HG03159 (cell line): ENCODE measurements around the gene PCDH10.
"Not testable (repeated sequence)": the region's sequence is repeated elsewhere in the genome, so short reads cannot be mapped to it uniquely, and the experiment has no call there.

Experiments used
- ATAC-seq: cut with Tn5 transposase; IDR thresholded peaks from one replicate; pipeline ENCODE4 v1.9.1; 2021; ENCODE audit warnings: mild to moderate bottlenecking, moderate library complexity; ENCODE audit not compliant: unreplicated experiment

The PCDH10 gene

GRCh38 chr4:133233922-133234321 lies 84.8 kb downstream of the PCDH10 start:
- no peak for ATAC-seq

DNA sequence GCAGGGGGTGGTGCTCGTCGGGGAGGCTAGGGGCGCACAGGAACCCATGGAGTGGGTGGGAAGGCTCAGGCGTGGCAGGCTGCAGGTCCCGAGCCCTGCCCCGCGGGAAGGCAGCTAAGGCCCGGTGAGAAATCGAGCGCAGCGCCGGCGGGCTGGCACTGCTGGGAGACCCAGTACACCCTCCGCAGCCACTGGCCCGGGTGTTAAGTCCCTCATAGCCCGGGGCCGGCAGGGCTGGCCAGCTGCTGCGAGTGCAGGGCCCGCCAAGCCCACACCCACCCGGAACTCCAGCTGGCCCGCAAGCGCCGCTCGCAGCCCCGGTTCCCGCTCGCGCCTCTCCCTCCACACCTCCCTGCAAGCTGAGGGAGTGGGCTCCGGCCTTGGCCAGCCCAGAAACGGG lies 91.4 kb downstream of the PCDH10 start:
- not testable (repeated sequence) for ATAC-seq
